ENCODE results near the gene CPEB4. TPM values are rescaled to one million over a fixed set of nuclear protein-coding genes. Genes with fewer than 3 reads are reported as not detected.

CPEB4 gene
- total RNA-seq, 4 donors from 2014 or later = 7.2 to 24.1 (median 18.9) TPM

DNA sequence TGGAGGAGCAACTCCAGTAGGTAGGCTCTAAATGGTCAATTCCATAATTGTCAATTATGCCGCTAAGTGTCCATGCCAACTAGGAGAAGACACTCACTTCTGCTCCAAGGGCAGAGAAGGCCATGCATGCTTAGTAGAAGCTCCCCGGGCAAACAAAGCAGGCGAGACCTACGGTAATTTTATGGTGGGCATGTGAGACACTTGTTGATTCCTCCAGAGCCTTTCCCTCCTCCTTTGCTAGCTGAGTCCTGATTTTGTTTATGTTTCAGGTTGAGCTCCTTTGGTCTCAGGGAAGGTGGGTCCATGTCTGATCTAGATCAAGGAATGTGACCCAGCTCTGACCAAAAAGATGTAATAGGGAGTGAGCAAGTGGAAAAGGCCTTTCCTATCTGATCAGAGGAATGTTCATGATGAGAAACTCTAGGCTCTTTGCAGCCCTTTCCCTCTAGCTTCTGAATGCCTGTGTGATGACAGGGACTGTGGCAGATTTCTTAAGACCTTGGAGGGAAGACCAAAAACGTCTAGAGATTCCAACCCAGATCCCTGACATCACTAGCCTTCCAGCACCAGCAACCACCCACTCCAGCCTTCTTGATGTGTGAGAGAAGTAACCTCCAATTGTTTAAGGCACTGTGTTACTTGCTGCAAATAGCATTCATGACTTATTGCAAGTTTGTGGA is 7.7 kb upstream of the CPEB4 start:
- H3K36me3 ChIP-seq = no peaks in the 10 kb centered on the region
- no peaks in the 10 kb centered on the region for H3K9me3 ChIP-seq
- H3K27me3 ChIP-seq = no peaks in the 10 kb centered on the region
- TF ChIP-seq, protein P1, sequence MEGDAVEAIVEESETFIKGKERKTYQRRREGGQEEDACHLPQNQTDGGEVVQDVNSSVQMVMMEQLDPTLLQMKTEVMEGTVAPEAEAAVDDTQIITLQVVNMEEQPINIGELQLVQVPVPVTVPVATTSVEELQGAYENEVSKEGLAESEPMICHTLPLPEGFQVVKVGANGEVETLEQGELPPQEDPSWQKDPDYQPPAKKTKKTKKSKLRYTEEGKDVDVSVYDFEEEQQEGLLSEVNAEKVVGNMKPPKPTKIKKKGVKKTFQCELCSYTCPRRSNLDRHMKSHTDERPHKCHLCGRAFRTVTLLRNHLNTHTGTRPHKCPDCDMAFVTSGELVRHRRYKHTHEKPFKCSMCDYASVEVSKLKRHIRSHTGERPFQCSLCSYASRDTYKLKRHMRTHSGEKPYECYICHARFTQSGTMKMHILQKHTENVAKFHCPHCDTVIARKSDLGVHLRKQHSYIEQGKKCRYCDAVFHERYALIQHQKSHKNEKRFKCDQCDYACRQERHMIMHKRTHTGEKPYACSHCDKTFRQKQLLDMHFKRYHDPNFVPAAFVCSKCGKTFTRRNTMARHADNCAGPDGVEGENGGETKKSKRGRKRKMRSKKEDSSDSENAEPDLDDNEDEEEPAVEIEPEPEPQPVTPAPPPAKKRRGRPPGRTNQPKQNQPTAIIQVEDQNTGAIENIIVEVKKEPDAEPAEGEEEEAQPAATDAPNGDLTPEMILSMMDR (IDR thresholded peaks at IDR 0.05) = no peak
- TF ChIP-seq POLR2A (IDR thresholded peaks at IDR 0.05) = no peak
- no peak overlapping the region for H3K27ac ChIP-seq
- no peak overlapping the region for H3K4me3 ChIP-seq
- intact Hi-C loops (cut with DNase I; ENCODE audit: low total_unique reads) = no loop called here
- no peak for DNase-seq
- H3K4me1 ChIP-seq = no peaks in the 10 kb centered on the region

DNA sequence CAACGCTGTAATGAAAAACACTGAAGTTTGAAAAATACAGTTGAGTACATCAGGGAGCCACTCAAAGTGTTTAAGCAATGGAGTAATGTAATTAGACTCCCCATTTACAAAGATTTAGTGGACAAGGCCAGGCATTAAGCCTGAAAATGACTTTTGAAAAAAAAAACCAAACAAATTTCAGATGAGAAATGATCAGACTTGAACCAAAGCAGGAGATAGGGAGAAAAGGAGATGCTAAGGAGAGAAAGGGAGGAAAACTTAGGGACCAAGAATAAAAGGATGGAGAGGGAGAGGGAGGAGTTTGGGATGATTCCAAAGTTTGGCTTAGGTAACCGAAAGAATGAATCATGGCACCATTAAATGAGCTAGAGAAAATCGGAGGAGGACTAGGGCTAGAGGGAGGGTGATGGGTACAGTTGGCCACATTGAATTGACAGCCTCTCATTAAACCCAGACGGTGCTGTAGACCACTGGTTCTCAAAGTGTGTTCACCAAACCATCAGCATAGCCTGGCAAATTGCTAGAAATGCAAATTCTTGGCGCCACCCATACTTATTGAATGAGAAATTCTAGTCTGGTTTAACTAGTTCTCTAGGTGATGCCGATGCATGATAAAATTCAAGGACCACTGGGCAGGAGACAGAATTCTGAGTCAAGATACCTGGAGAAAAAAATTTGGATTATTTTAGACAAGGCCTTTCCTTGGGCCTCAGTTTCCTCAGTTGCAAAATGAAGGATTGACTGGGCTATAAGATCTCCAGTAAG is 6.2 kb upstream of the CPEB4 start:
- no peaks in the 10 kb centered on the region for H3K27me3 ChIP-seq
- H3K4me1 ChIP-seq = no peaks in the 10 kb centered on the region
- H3K36me3 ChIP-seq = no peaks in the 10 kb centered on the region
- no peak overlapping the region for H3K4me3 ChIP-seq
- no peaks in the 10 kb centered on the region for H3K9me3 ChIP-seq
- no peak for TF ChIP-seq POLR2A (IDR thresholded peaks at IDR 0.05)
- TF ChIP-seq, protein P1 (IDR thresholded peaks at IDR 0.05) = no peak
- intact Hi-C loops (cut with DNase I; ENCODE audit: low total_unique reads) = no loop called here
- no peak overlapping the region for H3K27ac ChIP-seq
- no peak for DNase-seq

GRCh38 chr5:173882632-173883031 is 5.5 kb upstream of the CPEB4 start:
- no peaks in the 10 kb centered on the region for H3K4me1 ChIP-seq
- intact Hi-C loops (cut with DNase I; ENCODE audit: low total_unique reads) = no loop called here
- H3K27ac ChIP-seq = no peak overlapping the region
- H3K36me3 ChIP-seq = no peaks in the 10 kb centered on the region
- no peaks in the 10 kb centered on the region for H3K9me3 ChIP-seq
- DNase-seq = no peak
- TF ChIP-seq, protein P1 (IDR thresholded peaks at IDR 0.05) = no peak
- TF ChIP-seq POLR2A (IDR thresholded peaks at IDR 0.05) = no peak
- H3K4me3 ChIP-seq = no peak overlapping the region
- H3K27me3 ChIP-seq = no peaks in the 10 kb centered on the region

GRCh38 chr5:173883347-173883924 is 4.7 kb upstream of the CPEB4 start:
- intact Hi-C loops (cut with DNase I; ENCODE audit: low total_unique reads) = no loop called here
- Histone ChIP-seq H3K27me3 (no peaks in the 10 kb centered on the region), H3K4me1 (no peaks in the 10 kb centered on the region), H3K36me3 (no peaks in the 10 kb centered on the region), H3K27ac (no peak overlapping the region), H3K4me3 (no peak overlapping the region), H3K9me3 (no peaks in the 10 kb centered on the region)
- TF ChIP-seq, protein P1 (IDR thresholded peaks at IDR 0.05) = no peak
- no peak for TF ChIP-seq POLR2A (IDR thresholded peaks at IDR 0.05)
- no peak for DNase-seq

Measured in uterus (tissue), 4 donors.